Astrocyte of the cerebellum (primary cell): Measurements from ENCODE around the gene ARID1B.

Experiments used
- DNase-seq: peaks from one replicate; pipeline ENCODE4 v3.0.0-alpha.2; 2011; ENCODE audit warnings: low read depth
- H3K4me3 ChIP-seq: 2 replicates; pipeline ENCODE4 v1.5.1; 2011; ENCODE audit warnings: mild to moderate bottlenecking, low read depth, low read length, moderate library complexity
- in situ Hi-C: cut with HindIII; loops from 2 replicates; pipeline ENCODE4 v1.10.0; 2017; ENCODE audit warnings: low sequenced_read_pairs
- TF ChIP-seq, protein P1 (sequence below): IDR thresholded peaks from 2 replicates; pipeline ENCODE4 v1.5.1; 2012; ENCODE audit warnings: low read length, low read depth, moderate library complexity, mild to moderate bottlenecking; ENCODE audit errors: missing control alignments

ARID1B gene

DNA sequence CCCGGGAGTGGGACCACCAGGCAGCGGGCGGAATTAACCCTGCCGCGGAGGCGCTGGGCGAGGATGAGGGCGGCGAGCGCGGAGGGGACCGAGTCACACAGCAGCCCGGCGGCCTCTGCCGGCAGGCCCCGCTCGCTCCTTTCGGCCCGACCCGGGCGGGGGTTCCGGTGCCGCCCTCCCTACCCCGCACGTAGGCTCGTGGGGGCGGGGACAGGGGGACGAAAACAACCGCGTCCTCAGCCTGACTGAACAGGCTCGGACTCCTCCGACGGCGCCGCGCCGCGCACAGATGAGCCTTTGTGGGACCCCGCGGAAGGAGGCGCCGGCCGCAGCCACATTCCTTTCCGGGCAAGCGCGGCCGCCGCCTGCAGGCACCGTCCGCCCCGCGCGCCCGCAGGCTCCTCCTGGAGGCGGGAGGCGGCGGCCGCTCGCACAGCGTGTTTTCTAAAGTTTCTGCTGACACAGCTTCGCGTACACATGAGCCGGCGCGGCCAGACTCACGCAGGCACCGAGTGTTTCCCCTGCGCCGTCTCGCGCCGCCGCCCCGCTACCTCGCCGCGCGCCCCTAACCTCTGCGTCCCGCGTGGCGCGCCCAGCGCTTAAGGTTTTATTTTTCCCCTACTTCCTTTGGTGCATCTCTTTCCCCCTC, 244.3 kb downstream of the ARID1B start:
- DNase-seq, result peak; percentile 65
- in situ Hi-C loops, result no loop called here
- peak overlapping the region; percentile 65 for H3K4me3 ChIP-seq
- TF ChIP-seq, protein P1, sequence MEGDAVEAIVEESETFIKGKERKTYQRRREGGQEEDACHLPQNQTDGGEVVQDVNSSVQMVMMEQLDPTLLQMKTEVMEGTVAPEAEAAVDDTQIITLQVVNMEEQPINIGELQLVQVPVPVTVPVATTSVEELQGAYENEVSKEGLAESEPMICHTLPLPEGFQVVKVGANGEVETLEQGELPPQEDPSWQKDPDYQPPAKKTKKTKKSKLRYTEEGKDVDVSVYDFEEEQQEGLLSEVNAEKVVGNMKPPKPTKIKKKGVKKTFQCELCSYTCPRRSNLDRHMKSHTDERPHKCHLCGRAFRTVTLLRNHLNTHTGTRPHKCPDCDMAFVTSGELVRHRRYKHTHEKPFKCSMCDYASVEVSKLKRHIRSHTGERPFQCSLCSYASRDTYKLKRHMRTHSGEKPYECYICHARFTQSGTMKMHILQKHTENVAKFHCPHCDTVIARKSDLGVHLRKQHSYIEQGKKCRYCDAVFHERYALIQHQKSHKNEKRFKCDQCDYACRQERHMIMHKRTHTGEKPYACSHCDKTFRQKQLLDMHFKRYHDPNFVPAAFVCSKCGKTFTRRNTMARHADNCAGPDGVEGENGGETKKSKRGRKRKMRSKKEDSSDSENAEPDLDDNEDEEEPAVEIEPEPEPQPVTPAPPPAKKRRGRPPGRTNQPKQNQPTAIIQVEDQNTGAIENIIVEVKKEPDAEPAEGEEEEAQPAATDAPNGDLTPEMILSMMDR, result peak; percentile 53

DNA sequence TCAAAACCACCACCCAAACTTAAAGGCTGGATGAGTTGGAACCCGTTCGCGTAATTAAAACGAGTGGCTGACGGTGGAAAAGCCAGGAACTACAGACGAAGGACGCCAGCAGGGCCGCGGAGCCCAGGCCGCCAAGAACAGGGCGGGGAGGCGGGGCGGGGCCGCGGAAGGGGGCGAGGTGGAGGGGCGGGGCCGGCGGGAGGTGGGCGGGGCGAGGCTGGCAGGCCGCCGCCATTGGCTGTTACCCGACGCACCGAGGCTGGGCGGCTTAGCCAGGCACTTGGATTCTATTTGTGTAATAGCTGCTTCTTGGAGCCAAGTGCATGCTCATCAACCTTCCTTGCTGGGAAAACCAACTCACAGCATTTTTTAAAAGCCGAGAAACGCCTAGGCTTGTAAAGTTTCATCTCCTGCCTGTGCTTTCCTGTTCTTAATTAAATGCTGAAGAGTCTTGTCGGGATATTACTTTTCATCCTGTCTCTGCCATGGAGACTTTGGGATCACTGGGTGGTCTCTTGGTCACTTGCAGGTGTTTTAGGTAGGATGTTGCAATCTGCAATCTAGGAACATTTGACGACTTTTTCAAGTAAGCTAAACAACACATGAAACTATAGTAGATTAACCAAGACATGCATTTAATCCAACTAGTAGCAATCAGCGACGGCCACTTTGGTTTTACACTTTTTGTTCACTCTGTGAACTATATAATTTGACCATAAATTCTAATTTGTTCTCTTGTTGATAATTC, 245.0 kb downstream of the ARID1B start:
- H3K4me3 ChIP-seq, result peak overlapping the region; percentile 65
- TF ChIP-seq, protein P1, result no peak
- peak; percentile 81 for DNase-seq
- in situ Hi-C loops, result no loop called here

DNA sequence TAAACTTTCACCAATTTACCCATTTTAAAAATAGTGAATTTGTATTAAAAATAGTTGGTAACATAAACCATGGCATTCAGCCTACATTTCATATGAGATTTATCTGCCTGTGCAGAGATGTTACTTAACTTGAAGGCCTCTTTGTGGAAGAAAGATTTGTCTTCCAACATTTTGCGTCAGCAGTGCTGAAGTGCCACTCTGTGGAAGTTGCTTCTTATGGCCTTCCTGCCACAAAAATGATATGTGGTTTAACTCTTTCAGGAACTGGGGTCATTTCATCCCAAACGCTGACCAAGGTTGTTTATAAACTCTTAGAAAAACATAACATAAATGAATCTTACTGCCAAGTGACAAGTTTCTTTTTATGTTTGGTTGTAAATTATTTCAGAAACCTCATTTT, 246.8 kb downstream of the ARID1B start:
- no peak for DNase-seq
- in situ Hi-C loops, result no loop called here
- TF ChIP-seq, protein P1, result no peak
- no peak overlapping the region for H3K4me3 ChIP-seq

DNA sequence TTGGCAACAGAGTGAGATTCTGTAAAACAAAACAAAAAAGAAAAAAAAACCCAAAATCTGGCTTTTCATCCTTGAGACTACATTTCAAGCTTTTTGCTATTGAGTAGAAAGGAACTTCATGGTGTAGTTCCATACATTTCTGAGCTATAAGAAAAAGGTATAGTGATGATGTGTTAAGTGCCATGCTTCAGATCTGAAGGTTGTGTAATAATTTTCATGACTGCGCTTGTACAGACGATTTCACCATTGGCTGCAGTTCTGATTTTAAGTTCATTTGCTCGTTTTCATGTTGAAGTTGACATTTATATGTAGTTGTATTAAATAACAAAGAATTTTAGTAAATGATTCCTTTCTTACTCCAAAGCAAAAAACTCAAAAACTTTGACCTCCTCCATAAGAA, 247.6 kb downstream of the ARID1B start:
- no peak for DNase-seq
- in situ Hi-C loops, result no loop called here
- TF ChIP-seq, protein P1, result no peak
- H3K4me3 ChIP-seq, result no peak overlapping the region

DNA sequence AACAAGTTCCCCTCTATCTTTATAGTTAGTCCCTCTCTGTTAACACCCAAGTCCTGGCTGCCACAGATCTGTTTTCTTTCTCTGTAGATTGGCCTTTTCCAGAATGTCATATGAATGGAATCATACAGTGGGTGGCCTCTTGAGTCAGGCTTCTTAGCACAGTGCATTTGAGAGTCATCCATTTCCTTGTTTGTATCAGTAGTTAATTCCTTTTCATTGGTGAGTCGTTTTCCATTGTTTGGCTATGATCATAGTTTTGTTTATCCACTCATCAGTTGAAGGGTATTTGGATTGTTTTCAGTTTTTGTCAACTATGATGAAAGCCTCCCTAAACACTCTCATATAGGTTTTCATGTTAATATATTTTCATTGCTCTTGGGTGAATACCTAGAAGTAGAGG, 248.3 kb downstream of the ARID1B start:
- TF ChIP-seq, protein P1, result no peak
- H3K4me3 ChIP-seq, result no peak overlapping the region
- in situ Hi-C loops, result no loop called here
- no peak for DNase-seq

DNA sequence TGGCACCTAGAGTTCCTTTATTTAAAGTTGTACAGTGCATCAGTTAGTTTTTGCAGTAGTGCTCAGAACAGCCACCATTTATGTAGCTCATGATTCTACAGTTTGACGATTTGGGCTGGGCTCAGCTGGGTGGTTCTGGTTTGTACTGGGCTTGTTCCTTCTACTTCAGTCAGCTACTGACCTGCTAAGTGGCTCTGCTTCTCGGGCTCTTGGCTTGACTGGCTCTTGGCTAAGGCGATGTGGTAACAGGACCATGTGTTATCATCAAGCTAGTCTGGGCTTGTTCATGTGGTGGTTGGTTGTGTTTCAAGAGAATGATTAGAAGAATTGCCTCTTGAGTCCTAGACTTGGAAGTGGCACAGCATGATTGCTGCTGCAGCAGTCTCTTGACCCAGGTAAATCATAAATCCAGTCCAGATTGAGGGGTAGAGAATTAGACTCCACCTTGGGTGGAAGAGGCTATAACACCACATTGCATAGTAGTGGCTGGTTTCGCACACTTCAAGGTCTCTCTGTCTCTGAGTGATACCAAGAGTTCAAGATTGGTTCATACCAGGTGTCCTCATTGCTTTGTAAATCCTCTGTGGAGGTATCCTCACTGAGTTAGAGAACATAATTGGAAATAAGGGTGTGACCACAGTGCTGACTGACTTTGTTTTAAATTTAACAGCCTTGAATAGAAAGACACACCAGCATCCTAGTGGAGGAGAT, 253.0 kb downstream of the ARID1B start:
- TF ChIP-seq, protein P1, result no peak
- no peak overlapping the region for H3K4me3 ChIP-seq
- no peak for DNase-seq
- in situ Hi-C loops, result no loop called here
